ENCODE data around the gene DLX2. TPM values are rescaled to one million over a fixed set of nuclear protein-coding genes. Genes with fewer than 3 reads are reported as not detected.

Gene DLX2
- total and polyA plus RNA-seq, 10 of the 15 experiments (the other 5 are each of a cell fraction or from before 2014, with no cell fraction given), result 0.03 TPM; not detected in 9

- DNase-seq (ENCODE audit: low read depth, low spot score) (no peak), FAIRE-seq (peak; percentile 38), ATAC-seq (no peak)
- Histone ChIP-seq H3K9ac (ENCODE audit: control insufficient read depth, insufficient read depth, low read length) (no peak overlapping the region), H3K4me3 (no peak overlapping the region), H3K4me1 (ENCODE audit: control insufficient read depth, insufficient read depth, low read length) (no peaks in the 10 kb centered on the region), H3K9me3 (replicated peaks; ENCODE audit: control insufficient read depth, insufficient read depth, low read length) (no peaks in the 10 kb centered on the region), H3K36me3 (ENCODE audit: control insufficient read depth in 2 of 2, insufficient read depth in 2 of 2, low read length in 1 of 2) (no peaks in the 10 kb centered on the region), H3K79me2 (ENCODE audit: control insufficient read depth, insufficient read depth, low read length) (no peaks in the 10 kb centered on the region), H2AFZ (ENCODE audit: control insufficient read depth, low read depth, low read length) (no peak overlapping the region), H3K4me2 (ENCODE audit: control insufficient read depth, insufficient read depth) (no peak overlapping the region), H3K27ac (ENCODE audit: control insufficient read depth, insufficient read depth) (no peak overlapping the region), H3K27me3 (replicated peaks in 1 of 2; ENCODE audit: control insufficient read depth in 2 of 2, insufficient read depth in 2 of 2, low read length in 1 of 2) (no peaks in the 10 kb centered on the region), H4K20me1 (ENCODE audit: control insufficient read depth, insufficient read depth) (no peaks in the 10 kb centered on the region)
- TF ChIP-seq ZNF24 (IDR thresholded peaks at IDR 0.05), result no peak
- no peak for TF ChIP-seq IKZF2 (IDR thresholded peaks at IDR 0.05)
- TF ChIP-seq SMARCA5 (IDR thresholded peaks at IDR 0.05), result no peak
- TF ChIP-seq EP300 (IDR thresholded peaks at IDR 0.05; ENCODE audit: borderline replicate concordance in 1 of 2, control insufficient read depth in 1 of 2, low read depth in 2 of 2, low read length in 2 of 2), result no peak
- TF ChIP-seq CHD1 (IDR thresholded peaks at IDR 0.05; ENCODE audit: low read depth, low read length), result no peak
- TF ChIP-seq SMAD1 (IDR thresholded peaks at IDR 0.05; ENCODE audit: low read depth, partially characterized antibody), result no peak
- TF ChIP-seq SPI1 (IDR thresholded peaks at IDR 0.05; ENCODE audit: borderline replicate concordance, insufficient read depth, low read depth, low read length), result no peak
- no peak for TF ChIP-seq E4F1 (IDR thresholded peaks at IDR 0.05; ENCODE audit: borderline replicate concordance, partially characterized antibody)
- no peak for TF ChIP-seq SREBF1 (IDR thresholded peaks at IDR 0.05; ENCODE audit: low read length)
- no peak for TF ChIP-seq BACH1 (IDR thresholded peaks at IDR 0.05; ENCODE audit: borderline replicate concordance)
- no peak for TF ChIP-seq HCFC1 (IDR thresholded peaks at IDR 0.05; ENCODE audit: low read length)
- no peak for TF ChIP-seq ZBTB4 (CRISPR knock-in tag; IDR thresholded peaks at IDR 0.05)
- no peak for TF ChIP-seq JUNB (IDR thresholded peaks at IDR 0.05)
- TF ChIP-seq CHD4 (IDR thresholded peaks at IDR 0.05), result no peak
- no peak for TF ChIP-seq MYC (IDR thresholded peaks at IDR 0.05; ENCODE audit: insufficient read depth, insufficient read length, insufficient replicate concordance, low read length, severe bottlenecking)
- intact Hi-C loops (cut with micrococcal nuclease; ENCODE audit: unreplicated experiment), result no loop called here
- ChIA-PET SMC1A (ENCODE audit: uncharacterized antibody, unreplicated experiment) (no interaction called here), POLR2A (no interaction called here), RAD21 (ENCODE audit: unreplicated experiment) (no interaction called here), CTCF (interaction anchor here (1.9 kb wide), 1 partner anchor 8 kb away, joined by 11 read pairs; no protein-coding TSS in a partner anchor)
- in situ Hi-C loops (cut with MboI), result loop anchor here (25.0 kb wide), 1 partner anchor 307 kb away; no protein-coding TSS in a partner anchor
- BruUV-seq (replicated peaks), result no TSS peak
Measured at GRCh38 chr2:172119089-172119488, 16.4 kb upstream of the DLX2 start.
